HepG2 (cell line): ENCODE results near the gene TELO2. TPM values are rescaled to one million over a fixed set of nuclear protein-coding genes. Genes with fewer than 3 reads are reported as not detected.

Experiments
- AGO2 ChIP-seq: fragments of 200-400 bp; formaldehyde crosslinking; optimal IDR thresholded peaks from 2 replicates; pipeline ENCODE3; 2017; ENCODE audit warnings: mild to moderate bottlenecking, low read depth, low read length, moderate library complexity
- ASH2L ChIP-seq: fragments of 300-600, 200-600 bp; sonication (generic); IDR thresholded peaks from 2 replicates; pipeline ENCODE4 v1.7.0; 2017; ENCODE audit warnings: low read depth, mild to moderate bottlenecking, moderate library complexity, mixed read lengths, low read length; ENCODE audit not compliant: insufficient read length
- BRD4 ChIP-seq: sonication (generic); formaldehyde crosslinking; IDR thresholded peaks from 2 replicates; pipeline ENCODE4 v1.4.0; 2020; ENCODE audit warnings: missing genetic modification reagents
- ELF3 ChIP-seq: IDR thresholded peaks from 2 replicates; pipeline ENCODE4 v1.6.1; 2016; ENCODE audit warnings: missing genetic modification reagents, missing compliant biosample characterization
- EP300 ChIP-seq, 3 experiments: sonication (generic) in 1 of 3; formaldehyde crosslinking in 1 of 3; IDR thresholded peaks; 2 replicates each; pipeline versions ENCODE4 v1.5.1 to v1.6.1; 2011 to 2020; ENCODE audit warnings: low read depth in 2 of 3, low read length in 2 of 3, borderline replicate concordance in 1 of 3, improper control_type of control experiment in 1 of 3, mild to moderate bottlenecking in 1 of 3, missing genetic modification reagents in 1 of 3, moderate library complexity in 1 of 3
- ERF ChIP-seq: IDR thresholded peaks from 2 replicates; pipeline ENCODE4 v1.6.1; 2018; ENCODE audit warnings: missing biosample characterization, missing genetic modification reagents
- HDAC1 ChIP-seq: sonication (generic); formaldehyde crosslinking; IDR thresholded peaks from 2 replicates; pipeline ENCODE4 v1.5.1; 2020; ENCODE audit warnings: mild to moderate bottlenecking, missing genetic modification reagents
- HES4 ChIP-seq: sonication (generic); formaldehyde crosslinking; IDR thresholded peaks from 2 replicates; pipeline ENCODE4 v1.9.0; 2021; ENCODE audit warnings: mild to moderate bottlenecking, missing genetic modification reagents, borderline replicate concordance
- HNRNPH1 ChIP-seq: fragments of 200-400 bp; formaldehyde crosslinking; optimal IDR thresholded peaks from 2 replicates; pipeline ENCODE3; 2017; ENCODE audit warnings: mild to moderate bottlenecking, low read depth, low read length
- HNRNPK ChIP-seq: fragments of 200-400 bp; formaldehyde crosslinking; IDR thresholded peaks from 2 replicates; pipeline ENCODE4 v1.6.1; 2018; ENCODE audit warnings: low read length, low read depth, moderate library complexity, mild to moderate bottlenecking; ENCODE audit not compliant: poor library complexity, severe bottlenecking
- KAT7 ChIP-seq: IDR thresholded peaks from 2 replicates; pipeline ENCODE4 v1.6.1; 2018; ENCODE audit warnings: borderline replicate concordance, missing compliant biosample characterization
- KDM6A ChIP-seq: IDR thresholded peaks from 2 replicates; pipeline ENCODE4 v1.6.1; 2016; ENCODE audit warnings: low read depth
- KLF6 ChIP-seq: IDR thresholded peaks from 2 replicates; pipeline ENCODE4 v1.8.0; 2016; ENCODE audit warnings: missing biosample characterization, missing genetic modification reagents
- MED13 ChIP-seq: sonication (generic); formaldehyde crosslinking; IDR thresholded peaks from 2 replicates; pipeline ENCODE4 v1.5.0; 2020; ENCODE audit warnings: missing genetic modification reagents
- MEF2D ChIP-seq: sonication (generic); formaldehyde crosslinking; IDR thresholded peaks from 2 replicates; pipeline ENCODE4 v1.5.1; 2020; ENCODE audit warnings: mild to moderate bottlenecking, missing genetic modification reagents
- MTA3 ChIP-seq: sonication (generic); formaldehyde crosslinking; IDR thresholded peaks from 2 replicates; pipeline ENCODE4 v1.4.0; 2020; ENCODE audit warnings: missing genetic modification reagents
- NR3C1 ChIP-seq: sonication (generic); formaldehyde crosslinking; IDR thresholded peaks from 2 replicates; pipeline ENCODE4 v1.4.0; 2020; ENCODE audit warnings: missing genetic modification reagents
- SETDB1 ChIP-seq: sonication (generic); formaldehyde crosslinking; IDR thresholded peaks from 2 replicates; pipeline ENCODE4 v1.5.1; 2020; ENCODE audit warnings: missing genetic modification reagents, mild to moderate bottlenecking, borderline replicate concordance
- SIX1 ChIP-seq: sonication (generic); formaldehyde crosslinking; IDR thresholded peaks from 2 replicates; pipeline ENCODE4 v1.4.0; 2020; ENCODE audit warnings: missing genetic modification reagents, borderline replicate concordance
- SP2 ChIP-seq: sonication (generic); formaldehyde crosslinking; IDR thresholded peaks from 2 replicates; pipeline ENCODE4 v1.5.1; 2020; ENCODE audit warnings: mild to moderate bottlenecking, missing genetic modification reagents
- TOE1 ChIP-seq: sonication (generic); formaldehyde crosslinking; IDR thresholded peaks from 2 replicates; pipeline ENCODE4 v1.4.0; 2020; ENCODE audit warnings: mild to moderate bottlenecking, missing genetic modification reagents
- YEATS2 ChIP-seq: sonication (generic); formaldehyde crosslinking; IDR thresholded peaks from 2 replicates; pipeline ENCODE4 v1.4.0; 2020; ENCODE audit warnings: missing genetic modification reagents, borderline replicate concordance
- ZMYM4 ChIP-seq: sonication (generic); formaldehyde crosslinking; IDR thresholded peaks from 2 replicates; pipeline ENCODE4 v1.8.1; 2023; ENCODE audit warnings: mild to moderate bottlenecking, missing genetic modification reagents
- ZNF12 ChIP-seq: sonication (generic); formaldehyde crosslinking; IDR thresholded peaks from 2 replicates; pipeline ENCODE4 v1.5.0; 2020; ENCODE audit warnings: missing genetic modification reagents
- ZNF253 ChIP-seq: sonication (generic); formaldehyde crosslinking; IDR thresholded peaks from 2 replicates; pipeline ENCODE4 v1.8.0; 2022; ENCODE audit warnings: mild to moderate bottlenecking, missing genetic modification reagents, borderline replicate concordance
- ZNF501 ChIP-seq: sonication (generic); formaldehyde crosslinking; IDR thresholded peaks from 2 replicates; pipeline ENCODE4 v1.5.1; 2020; ENCODE audit warnings: mild to moderate bottlenecking, moderate library complexity, missing genetic modification reagents
- ZNF709 ChIP-seq: sonication (generic); formaldehyde crosslinking; IDR thresholded peaks from 2 replicates; pipeline ENCODE4 v1.5.0; 2020; ENCODE audit warnings: mild to moderate bottlenecking, missing genetic modification reagents
- ZNF737 ChIP-seq: sonication (generic); formaldehyde crosslinking; IDR thresholded peaks from 2 replicates; pipeline ENCODE4 v1.5.0; 2020; ENCODE audit warnings: missing genetic modification reagents, mild to moderate bottlenecking, borderline replicate concordance
- ZNF883 ChIP-seq: sonication (generic); formaldehyde crosslinking; IDR thresholded peaks from 2 replicates; pipeline ENCODE4 v1.5.1; 2020; ENCODE audit warnings: mild to moderate bottlenecking, missing genetic modification reagents; ENCODE audit errors: not compliant biosample characterization
- ZSCAN29 ChIP-seq: sonication (generic); formaldehyde crosslinking; conservative IDR thresholded peaks from 2 replicates; pipeline ENCODE4 v1.4.0; 2020; ENCODE audit warnings: mild to moderate bottlenecking, missing genetic modification reagents
- ZZZ3 ChIP-seq: sonication (generic); formaldehyde crosslinking; IDR thresholded peaks from 2 replicates; pipeline ENCODE4 v1.4.0; 2020; ENCODE audit warnings: missing genetic modification reagents, mild to moderate bottlenecking, borderline replicate concordance
- polyA plus RNA-seq, 8 experiments: library from polyadenylated mRNA; depleted of rRNA in 3 of 8; stranded (reverse) in 7 of 8; unstranded in 1 of 8; fragments of >200 nt; fragmentation: Illumina TruSeq in 4 of 8; extraction: Trizol in 4 of 8; gene quantifications; 2 replicates each; pipeline versions ENCODE4 v1.2.1 to v1.2.3, GENCODE V29; 2011 to 2016; ENCODE audit warnings: low read depth in 4 of 8, missing spikeins in 1 of 8, mixed read lengths in 1 of 8; ENCODE audit not compliant: insufficient read depth in 1 of 8
- total RNA-seq, 5 experiments: library from RNA; depleted of rRNA; stranded (reverse); fragments of >200 nt; fragmentation: Illumina TruSeq; extraction: Trizol; gene quantifications; 2 replicates each; pipeline ENCODE4 v1.2.3, GENCODE V29; 2016; ENCODE audit warnings: low read depth in 1 of 5
- TF ChIP-seq, protein P1 (sequence below): sonication (generic); IDR thresholded peaks from 2 replicates; pipeline ENCODE4 v1.6.1; 2016; ENCODE audit warnings: low read depth, borderline replicate concordance

TELO2 gene
- total and polyA plus RNA-seq, 2 of the 13 experiments (the other 11 are each of a cell fraction or from before 2014, with no cell fraction given): 10.1 to 17.9 TPM

DNA sequence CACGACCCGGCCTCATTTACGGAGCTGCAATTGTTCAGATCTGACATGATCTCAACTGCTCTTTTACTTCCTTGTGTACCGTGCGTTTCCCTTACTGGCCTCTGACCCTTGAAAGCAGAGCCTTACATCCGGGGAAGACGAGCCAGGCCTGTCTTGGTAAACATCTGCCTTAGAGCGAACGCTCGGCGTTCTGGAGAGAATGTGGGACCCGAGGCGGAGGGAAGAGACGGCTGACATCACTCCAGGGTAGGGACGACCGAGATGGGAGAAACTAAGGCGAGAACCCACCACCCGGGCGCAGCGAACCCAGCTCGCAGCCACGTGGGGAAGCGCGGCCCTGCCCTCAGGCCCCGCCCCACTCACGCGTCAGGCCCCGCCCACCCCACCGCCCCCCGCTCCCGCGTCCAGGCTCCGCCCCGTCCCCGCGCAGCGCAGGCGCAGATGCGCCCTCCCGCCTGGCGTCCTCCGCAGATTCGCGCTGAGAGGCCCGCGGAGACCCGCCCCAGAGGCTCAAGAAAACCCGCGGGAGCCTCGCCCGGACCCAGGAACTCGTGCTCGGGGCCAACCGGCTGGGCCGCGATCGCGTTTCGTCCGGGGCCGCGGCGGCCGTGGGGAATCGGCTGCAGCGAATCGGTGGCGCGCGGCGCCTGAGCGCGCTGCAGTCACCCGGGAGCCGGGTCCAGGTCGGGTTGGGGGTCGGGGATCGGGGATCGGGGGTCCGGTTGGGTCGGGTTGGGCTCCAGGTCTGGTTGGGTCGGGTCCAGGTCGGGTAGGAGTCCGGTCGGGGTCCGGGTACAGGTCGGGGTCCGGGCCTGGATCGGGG, at the start of gene TELO2 (continued):
- TF ChIP-seq, protein P1, sequence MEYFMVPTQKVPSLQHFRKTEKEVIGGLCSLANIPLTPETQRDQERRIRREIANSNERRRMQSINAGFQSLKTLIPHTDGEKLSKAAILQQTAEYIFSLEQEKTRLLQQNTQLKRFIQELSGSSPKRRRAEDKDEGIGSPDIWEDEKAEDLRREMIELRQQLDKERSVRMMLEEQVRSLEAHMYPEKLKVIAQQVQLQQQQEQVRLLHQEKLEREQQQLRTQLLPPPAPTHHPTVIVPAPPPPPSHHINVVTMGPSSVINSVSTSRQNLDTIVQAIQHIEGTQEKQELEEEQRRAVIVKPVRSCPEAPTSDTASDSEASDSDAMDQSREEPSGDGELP: no peak
- no peak for TF ChIP-seq KDM6A (CRISPR knock-in tag)
- peak; percentile 63; the same call in 1 of the 2 replicates for TF ChIP-seq ERF (CRISPR knock-in tag)
- TF ChIP-seq ZZZ3 (CRISPR knock-in tag): no peak; the same call in 1 of the 2 replicates
- TF ChIP-seq ZNF253: no peak
- TF ChIP-seq BRD4: peak; percentile 46; the same call in 1 of the 2 replicates
- TF ChIP-seq NR3C1 (CRISPR knock-in tag): no peak
- TF ChIP-seq EP300 (IDR thresholded peaks at IDR 0.05; ENCODE audit: low read depth in 2 of 2, low read length in 2 of 2): peak in 1 of 2 experiments; percentile 38; a peak in 2 of 4 replicates
- no peak for TF ChIP-seq EP300 (CRISPR knock-in tag; IDR thresholded peaks at IDR 0.05; ENCODE audit: borderline replicate concordance)
- TF ChIP-seq SP2: peak; percentile 37; the same call in 1 of the 2 replicates
- TF ChIP-seq SIX1 (CRISPR knock-in tag): no peak
- TF ChIP-seq ZSCAN29: 0 out of 2 replicates have a peak, but pooled peaks have one; percentile 23
- TF ChIP-seq MTA3: no peak
- TF ChIP-seq HNRNPK: peak; percentile 84
- TF ChIP-seq KLF6: 0 out of 2 replicates have a peak, but pooled peaks have one; percentile 33
- TF ChIP-seq ZNF883 (CRISPR knock-in tag): peak; percentile 93
- TF ChIP-seq SETDB1: no peak
- TF ChIP-seq KAT7 (CRISPR knock-in tag): peak; percentile 61; the same call in 1 of the 2 replicates
- TF ChIP-seq MED13 (CRISPR knock-in tag): no peak
- no peak for TF ChIP-seq HNRNPH1
- TF ChIP-seq ZNF501: peak; percentile 57
- peak; percentile 80 for TF ChIP-seq ELF3 (CRISPR knock-in tag)
- no peak for TF ChIP-seq ZMYM4 (CRISPR knock-in tag)
- no peak for TF ChIP-seq AGO2
- TF ChIP-seq ZNF12 (CRISPR knock-in tag): no peak
- peak; percentile 91 for TF ChIP-seq YEATS2 (CRISPR knock-in tag)
- TF ChIP-seq ZNF737 (CRISPR knock-in tag): no peak
- no peak for TF ChIP-seq TOE1 (CRISPR knock-in tag)
- TF ChIP-seq ZNF709 (CRISPR knock-in tag): no peak
- peak; percentile 87 for TF ChIP-seq HDAC1
- peak; percentile 59; the same call in 1 of the 2 replicates for TF ChIP-seq MEF2D (CRISPR knock-in tag)
- TF ChIP-seq HES4 (CRISPR knock-in tag): no peak
- TF ChIP-seq ASH2L: peak; percentile 47
